Non-pigmented ciliary epithelial cell (primary cell): ENCODE measurements around the gene CPEB4.

ENCODE experiments used
- DNase-seq: peaks from one replicate; pipeline ENCODE4 v3.0.0-alpha.2; 2010; ENCODE audit warnings: low read depth

Gene CPEB4

DNA sequence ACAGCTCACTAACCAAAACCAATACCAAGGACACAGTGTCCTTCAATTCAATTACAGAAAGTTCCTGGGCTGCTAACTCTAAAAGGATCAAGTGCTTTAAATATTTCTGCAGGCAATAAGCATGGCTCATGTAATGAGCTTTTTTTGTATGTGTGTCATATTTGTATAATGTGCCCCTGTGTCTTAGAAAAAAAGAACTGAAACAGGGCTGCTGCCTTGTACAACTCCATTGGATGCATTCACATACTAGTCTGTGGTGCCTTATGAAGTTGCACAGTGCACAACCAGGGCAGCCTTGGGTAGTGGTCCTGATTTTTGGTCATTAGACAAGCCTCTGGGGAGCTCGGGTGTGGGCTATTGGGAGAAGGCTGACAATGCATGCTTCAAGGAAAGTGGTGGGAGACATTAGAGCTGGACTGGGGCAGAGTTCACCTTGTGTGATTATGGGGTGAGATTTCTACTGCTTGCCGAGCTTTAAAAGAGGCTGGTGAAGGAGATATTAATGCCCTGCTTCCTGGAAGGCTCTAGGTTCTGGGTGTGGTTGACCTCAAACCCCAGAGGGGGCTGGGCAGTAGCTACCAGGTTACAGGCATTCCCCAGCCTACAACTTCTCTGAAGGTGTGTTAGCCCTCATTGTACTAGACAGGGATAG, 3.6 kb upstream of the CPEB4 start:
- no peak for DNase-seq

DNA sequence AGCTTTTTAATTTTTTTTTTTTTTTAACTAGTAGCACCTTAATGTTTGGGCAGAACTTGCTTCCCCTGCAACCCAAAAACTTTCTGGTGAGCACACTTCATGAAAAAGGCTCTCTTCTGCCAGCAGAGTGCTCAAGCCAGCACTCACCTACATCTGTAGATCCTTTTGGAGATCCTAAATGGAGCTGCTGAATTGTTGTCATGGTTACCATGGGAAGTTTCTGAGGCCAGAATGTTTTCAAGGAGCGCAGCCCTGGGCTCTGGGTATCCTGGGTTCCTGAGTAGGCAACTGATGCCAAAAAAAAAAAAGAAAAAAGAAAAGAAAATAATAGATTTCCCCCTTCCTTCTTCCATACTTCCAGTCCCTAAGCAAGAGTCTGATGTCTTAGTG, 3.1 kb upstream of the CPEB4 start:
- DNase-seq = no peak

DNA sequence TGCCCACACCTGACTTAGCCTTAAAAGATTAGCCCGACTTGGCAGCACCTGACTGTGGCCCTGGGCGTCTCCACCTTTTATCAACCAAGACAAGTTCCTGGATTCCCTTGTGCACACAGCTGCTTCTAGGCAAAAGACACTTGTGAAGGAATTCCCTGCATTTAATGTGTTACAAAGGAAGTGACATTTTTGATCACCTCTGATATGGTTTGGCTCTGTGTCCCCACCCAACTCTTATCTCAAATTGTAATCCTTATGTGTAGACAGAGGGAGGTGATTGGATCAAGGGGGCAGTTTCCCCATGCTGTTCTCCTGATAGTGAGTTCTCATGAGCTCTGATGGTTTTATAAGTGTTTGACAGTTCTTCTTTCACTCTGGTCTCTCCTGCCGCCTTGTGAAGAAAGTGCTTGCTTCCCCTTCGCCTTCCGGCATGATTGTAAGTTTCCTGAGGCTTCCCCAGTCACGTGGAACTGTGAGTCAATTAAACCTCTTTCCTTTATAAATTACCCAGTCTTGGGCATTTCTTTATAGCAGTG, 2.6 kb upstream of the CPEB4 start:
- no peak for DNase-seq

DNA sequence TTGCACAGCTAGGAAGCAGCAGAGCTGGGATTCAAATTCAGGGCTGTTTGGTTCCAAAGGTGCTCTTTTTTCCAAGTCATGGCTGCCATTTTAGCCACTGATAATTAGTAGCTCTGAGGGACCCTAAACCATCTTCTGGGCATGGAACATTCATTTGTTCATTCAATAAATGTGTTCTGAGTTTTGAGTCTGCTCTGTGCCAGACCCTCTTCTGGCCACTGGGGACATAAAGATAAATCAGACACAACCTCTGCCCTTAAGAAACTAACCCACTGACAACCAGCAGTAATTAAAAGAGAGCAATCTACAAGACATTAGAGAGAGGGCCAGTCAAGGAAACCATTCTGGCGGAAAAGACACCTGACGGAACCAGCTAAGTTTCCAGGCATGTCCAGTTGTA, 2.0 kb upstream of the CPEB4 start:
- DNase-seq = no peak

DNA sequence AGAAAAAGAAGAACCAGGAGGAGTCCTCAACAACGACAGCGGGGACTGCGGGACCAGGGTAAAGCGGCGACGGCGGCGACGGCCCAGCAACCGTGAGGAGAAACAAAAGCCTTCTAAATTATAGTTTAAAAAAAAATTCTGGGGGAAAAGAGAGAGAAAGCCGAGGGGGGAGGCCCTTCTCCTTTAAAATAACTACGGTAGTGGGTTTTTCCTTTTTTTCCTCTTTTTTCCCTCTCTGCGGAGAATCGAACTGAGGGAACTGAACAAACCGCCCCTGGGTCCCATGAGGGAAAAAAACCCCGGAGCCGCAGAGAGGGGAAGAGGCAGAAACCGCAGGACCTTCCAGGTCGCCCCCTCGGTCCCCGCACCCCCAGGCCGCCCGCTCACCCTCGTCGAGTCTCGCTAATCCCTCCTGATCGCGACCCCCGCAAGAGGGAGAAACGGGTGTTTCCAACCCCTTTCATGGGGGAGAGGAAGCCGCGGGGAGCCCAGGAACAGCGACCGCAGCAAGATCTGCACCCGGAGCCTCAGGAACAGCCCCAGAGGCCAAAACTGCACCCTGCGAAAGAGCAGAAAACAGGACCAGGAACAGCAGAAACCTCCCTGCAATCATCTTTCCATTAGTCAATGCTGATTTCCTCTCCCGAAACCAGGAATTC, 453 bp downstream of the CPEB4 start:
- no peak for DNase-seq

DNA sequence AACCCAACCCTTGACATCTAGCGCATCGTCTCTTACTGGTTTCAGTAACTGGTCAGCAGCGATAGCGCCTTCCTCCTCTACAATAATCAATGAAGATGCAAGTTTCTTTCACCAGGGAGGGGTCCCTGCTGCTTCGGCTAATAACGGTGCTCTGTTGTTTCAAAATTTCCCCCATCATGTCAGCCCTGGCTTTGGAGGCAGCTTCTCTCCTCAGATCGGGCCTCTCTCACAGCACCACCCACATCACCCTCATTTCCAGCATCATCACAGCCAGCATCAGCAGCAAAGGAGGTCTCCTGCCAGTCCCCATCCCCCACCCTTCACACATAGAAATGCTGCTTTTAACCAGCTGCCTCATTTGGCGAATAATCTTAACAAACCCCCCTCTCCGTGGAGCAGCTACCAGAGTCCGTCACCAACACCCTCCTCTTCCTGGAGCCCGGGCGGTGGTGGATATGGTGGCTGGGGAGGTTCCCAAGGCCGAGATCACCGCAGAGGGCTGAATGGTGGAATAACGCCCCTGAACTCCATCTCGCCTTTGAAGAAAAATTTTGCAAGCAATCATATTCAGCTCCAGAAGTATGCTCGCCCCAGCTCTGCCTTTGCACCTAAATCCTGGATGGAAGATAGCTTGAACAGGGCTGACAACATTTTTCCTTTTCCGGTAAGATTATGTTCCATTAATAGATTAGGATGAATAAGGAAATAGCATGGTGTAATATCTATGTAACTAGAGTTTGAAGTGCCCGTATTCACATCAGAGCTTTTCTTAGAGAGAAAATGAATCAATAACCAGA, 2.2 kb downstream of the CPEB4 start:
- no peak for DNase-seq

DNA sequence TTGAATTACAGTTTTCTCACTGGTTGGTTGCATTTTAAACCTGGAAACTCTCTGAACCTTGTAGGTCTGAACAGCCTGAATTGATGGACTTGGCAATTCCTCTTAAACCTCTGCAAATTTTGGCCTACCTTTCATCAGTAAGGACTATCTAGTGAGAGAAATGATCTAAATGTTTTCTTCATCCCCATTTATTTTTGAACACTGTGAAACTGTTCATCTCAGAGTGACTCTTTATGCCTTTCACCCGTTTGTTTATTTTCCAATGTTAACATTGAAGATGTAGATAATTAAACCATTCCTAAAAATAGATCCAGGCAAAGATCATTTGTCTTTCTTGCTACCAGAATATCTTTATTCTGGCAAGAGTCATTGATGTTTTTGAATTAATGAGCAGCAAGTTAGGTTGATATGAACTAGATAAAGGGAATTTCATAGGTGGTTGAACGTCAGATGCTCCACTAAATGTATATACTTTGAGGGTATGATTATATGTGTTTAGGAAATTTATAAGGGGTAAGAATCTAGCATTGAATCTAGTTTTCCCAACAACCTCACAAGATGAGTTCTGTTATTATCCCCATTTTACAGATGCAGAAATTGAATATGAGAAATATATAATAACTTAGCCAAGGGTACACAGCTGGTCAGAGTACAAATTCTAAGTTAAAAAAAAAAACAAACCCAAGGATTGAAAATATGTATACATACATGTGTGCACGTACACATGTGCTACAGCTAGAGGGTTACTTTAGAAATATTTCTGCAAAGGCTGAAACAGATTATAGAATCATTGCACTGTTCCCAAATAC, 3.4 kb downstream of the CPEB4 start:
- no peak for DNase-seq

DNA sequence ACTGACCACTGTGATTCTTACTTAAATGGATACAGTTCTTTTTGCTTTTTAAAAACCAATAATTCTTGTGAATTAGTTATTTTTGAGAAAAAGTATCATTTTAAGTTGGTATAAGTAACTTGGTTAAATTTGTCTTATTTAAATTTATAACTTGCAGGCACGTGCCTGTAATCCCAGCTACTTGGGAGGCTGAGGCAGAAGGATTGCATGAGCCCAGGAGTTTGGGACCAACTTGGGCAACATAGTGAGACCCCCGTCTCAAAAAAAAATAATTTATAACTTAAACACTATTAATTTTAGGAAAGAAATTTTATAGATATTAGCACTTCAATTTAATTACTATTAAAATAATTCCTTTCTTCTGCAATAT, 5.0 kb downstream of the CPEB4 start:
- no peak for DNase-seq

DNA sequence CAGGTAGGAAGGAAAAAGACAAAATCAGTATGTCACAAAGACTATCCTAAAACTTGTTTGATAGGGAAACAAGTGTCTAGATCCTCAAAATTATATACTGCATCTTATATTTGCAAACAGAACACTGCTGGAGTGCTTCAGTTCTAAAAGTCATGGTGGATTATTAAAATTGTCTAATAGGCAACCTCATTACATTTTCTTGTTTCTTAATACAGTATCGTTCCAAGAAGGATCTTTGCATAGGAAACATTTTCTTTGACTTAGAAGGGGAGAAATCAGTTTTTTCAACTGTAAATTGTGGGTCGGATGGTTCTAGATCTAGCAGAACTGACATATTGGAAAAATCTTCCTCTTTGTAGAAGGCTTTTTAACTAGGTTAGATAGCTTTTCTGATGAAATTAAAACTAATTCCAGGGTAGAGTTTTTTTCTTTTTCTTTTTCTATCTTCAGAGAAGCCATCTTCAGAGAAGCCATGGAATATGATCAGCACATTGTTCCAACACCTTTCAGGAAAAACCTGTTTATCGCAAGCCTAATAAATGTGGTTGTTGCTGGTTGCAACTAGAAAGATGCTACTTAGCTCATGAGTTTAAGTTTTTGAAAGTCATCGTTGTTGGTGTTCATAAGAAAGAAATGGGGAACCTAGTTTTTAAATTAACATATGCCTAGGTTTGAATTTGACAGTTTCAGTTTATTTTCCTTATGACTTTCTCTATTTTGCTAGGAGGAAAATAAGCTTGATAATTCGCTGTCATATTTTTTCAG, 7.4 kb downstream of the CPEB4 start:
- DNase-seq = no peak

DNA sequence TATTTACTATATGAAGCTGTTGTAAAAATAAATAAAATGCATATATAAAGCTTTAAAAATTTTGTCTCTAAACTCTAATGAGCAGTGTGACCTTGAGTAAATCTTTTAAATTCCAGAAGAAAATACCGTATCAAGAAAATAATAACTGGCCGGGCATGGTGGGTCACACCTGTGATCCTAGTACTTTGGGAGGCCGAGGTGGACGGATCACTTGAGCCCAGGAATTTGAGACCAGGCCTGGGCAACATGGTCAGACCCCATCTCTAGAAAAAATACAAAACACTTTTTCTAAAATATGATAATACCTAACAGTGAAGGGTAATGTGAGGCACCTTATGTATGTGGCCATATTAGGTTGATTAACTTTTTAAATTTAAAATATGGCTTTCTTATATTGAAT, 8.5 kb downstream of the CPEB4 start:
- DNase-seq = no peak

DNA sequence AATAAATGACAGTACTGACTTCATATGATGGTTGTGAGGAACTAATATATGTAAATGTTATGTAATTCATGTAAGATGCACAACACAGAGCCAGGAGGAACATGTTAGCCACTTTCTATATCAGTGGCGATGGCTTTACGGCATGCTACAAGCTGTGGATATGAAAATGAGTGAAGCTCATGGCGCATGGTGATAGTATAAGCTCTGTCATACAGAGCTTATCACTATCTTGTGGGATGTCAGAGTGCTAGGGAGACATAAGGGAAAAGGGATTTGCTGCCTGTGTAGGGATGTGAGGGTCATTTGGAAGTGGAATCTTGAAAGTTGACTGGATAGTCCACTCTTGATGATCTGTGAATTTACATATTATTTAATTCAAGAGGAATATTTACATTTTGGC, 13.6 kb downstream of the CPEB4 start:
- DNase-seq = no peak

DNA sequence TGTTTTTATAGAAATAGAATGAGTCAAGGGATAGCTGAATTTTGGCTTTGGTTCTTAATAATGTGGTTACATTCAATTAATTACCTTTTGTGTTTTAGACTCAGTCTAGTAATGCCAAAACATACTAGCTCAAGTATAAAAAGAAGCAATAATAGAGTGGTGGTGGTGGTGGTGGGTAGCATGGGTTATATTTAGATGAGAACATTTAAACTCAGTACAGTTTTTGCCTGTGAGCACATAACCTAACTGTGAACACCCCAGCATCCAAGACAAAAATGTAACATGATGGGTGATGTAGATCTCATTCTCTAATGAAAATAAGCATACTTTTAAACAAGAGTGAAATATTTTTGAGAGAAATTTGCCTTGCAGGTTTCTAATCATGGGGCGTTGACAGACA, 14.2 kb downstream of the CPEB4 start:
- no peak for DNase-seq

DNA sequence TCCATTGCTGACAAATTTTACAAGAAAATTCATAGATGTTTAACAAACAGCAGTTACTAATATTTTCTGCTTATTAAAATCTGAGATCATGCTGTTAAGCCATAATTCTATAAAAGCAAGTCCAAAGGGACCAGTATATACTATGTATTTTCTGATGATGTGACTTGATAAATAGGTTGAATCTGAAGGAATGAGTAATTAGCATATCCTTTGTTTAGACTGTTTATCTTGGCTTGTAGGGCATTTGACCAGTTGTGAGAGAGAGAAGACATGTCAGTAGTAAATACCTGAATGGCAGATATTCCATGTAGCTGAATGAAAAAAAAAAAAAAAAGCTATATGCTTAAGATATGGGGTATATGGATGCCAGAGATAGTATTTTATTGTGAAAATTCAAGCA, 14.6 kb downstream of the CPEB4 start:
- DNase-seq = no peak

DNA sequence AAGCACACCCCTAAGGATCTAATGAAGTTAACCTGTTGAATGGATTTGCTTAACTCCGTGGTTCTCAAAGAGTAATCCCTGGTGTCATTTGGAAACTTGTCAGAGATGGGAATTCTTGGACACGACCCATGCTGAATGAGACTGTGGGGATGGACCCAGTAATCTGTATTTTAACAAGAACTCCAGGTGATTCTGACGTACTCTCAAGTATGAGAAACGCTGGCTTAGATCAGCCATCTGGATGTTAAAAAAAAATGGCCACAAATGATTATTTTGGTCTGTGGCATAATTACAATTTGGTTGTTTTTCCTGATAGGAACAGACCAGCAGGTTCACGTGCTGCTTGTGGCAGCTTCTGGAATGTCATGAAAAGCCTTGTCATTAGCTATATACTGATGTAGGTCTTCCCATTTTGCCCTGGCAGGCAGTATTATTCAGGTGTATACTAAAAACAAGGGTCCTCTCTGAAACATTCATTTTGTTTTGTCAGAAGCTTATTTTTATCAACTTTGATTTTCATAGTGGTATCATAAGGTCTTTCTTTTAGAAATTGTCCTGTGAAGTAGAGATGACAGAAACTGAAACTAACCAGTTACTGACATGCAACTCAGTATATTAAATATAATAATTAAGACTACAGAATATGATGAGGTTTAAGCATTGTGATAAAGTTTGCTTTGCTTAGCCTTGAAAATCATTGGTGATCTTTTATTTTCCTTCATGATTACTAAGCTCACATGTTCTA, 15.4 kb downstream of the CPEB4 start:
- no peak for DNase-seq

DNA sequence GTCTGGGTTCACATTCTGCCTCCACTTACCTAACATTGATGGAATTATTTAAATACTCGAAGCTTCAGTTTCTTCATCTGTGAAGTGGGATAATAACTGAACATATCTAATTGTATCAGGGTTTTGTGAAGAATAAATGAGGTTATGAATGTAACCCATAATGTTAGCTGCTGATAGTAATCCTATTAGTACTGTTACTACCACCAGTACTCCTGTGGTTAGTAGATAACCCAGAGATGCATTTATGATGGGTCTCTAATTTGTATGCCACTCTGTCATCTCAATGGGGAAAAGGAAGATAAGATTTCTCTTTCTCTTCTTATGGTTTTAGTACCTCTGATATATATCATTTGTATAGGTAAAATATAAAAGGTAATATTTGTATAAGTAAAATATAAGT, 16.0 kb downstream of the CPEB4 start:
- no peak for DNase-seq

DNA sequence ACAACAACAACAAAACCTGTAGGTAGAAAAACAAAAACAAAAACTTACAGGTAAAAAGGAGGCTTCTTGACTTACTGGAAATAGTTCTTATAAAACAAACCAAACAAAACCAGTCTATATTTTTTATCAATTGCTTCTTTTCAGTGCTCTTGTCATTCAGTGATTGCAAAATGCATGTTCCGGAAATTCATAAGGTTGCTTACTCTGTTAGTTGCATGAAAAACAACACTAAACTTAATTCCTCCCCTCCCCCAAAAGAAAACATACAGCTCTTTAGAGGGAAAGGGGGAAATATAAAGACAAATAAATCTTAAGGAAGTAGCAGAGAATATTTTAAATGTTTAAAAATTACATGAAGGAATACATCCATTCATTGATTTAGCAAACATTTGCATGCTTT, 19.1 kb downstream of the CPEB4 start:
- DNase-seq = no peak

DNA sequence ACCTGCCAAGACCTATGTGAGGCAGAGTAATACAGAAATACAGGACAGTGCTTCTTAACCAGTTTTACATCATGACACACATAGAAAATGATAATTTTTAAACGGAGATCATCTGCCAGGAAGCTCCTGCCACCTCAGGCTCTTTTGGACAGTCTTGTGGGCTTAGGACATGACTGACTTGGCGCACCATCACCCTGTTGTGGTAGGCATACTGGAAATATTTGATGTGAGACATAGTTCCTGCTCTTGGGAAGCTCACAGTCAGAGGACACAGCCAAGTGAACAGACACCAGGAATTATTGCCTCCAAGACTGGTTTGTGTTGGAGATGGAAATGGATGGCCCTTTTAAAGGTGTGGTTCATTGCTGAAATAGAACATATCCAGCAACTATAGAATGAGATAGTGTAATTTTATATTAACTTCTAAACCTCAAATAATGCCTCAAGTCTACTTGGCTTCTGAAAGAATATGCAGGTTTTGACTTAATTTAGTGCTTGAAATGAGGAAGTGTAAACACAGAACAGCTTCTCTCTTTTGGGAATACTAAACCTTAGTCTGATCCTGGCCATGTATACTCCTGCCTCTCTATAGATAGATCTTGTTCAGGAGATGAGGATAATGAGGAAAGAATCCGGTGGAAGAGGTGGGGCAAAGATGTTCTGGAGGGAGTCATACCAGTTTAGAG, 19.7 kb downstream of the CPEB4 start:
- DNase-seq = no peak

DNA sequence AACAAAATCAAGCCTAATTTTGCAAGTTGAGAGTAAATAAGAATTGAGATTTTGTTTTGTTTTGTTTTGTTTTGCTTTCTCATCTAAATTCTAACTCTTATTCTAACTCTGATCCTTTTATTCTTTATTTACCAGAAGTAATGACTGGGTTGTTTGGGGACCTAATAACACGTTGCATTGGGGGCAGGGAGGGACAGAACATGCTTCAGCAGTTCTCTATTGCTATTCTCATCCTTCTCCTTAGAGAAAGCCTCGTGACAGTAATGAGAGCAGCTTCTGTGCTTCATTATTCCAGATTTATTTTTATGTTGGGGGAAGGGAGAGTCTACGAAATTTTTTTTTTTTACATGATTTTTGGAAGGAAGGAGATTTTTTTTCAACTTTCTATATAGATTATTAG, 21.1 kb downstream of the CPEB4 start:
- no peak for DNase-seq

DNA sequence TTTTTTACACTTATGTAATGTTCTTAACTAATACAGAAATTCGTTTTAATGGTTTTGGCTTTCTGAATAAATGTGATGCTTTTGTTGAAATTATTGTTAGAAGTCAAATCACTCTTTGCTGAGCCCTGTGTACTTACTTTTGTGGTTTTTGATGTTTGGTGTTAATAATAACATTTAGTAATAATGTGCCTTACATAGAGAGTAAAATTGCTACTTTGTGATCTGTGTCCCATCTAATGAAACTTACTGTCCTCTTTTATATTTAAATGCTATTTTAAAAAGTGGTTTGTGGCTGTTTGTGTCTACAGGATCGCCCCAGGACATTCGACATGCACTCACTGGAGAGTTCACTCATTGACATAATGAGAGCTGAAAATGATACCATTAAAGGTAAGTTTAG, 22.1 kb downstream of the CPEB4 start:
- no peak for DNase-seq

DNA sequence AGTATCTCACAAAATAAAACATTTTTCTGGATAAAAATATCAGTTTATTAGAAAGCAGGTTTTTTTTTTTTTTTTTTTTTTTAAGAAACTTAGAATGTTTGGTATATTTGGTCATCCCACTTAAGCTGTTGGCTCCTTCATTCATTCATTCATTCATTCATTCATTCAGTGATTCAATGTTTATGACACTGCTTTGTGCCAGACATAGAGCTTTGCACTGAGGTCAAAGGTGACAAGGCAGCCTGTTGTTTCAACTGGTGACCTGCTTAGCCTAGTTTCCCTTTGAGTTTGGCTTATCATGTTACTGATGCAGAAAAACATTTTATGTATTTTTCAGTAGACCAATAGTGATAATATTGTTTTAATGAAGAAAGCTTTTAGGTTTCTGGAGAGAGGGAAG, 23.5 kb downstream of the CPEB4 start:
- DNase-seq = no peak
